HEK293 (cell line): ENCODE data around the gene HMGN4.

Source experiments
- CTCF ChIA-PET: fragments of 350-600 bp; formaldehyde crosslinking; extraction: SDS; loops from one replicate; lab custom pipeline; 2021; ENCODE audit warnings: antibody characterized with exemption; lab: Yijun Ruan, JAX
- POLR2A ChIA-PET: fragments of 300-600 bp; formaldehyde crosslinking; extraction: SDS; loops from one replicate; lab custom pipeline; 2020; ENCODE audit warnings: antibody characterized with exemption, inconsistent platforms; lab: Yijun Ruan, JAX
- H3K27ac ChIP-seq: fragments of 200-500 bp; sonication (Bioruptor generic); 2 replicates; pipeline ENCODE4 v1.5.1; 2014; ENCODE audit warnings: low read depth, low read length, control low read depth, inconsistent platforms; ENCODE audit errors: extremely low read depth
- H3K36me3 ChIP-seq, 2 experiments: fragments of 200-500 bp in 1 of 2; sonication (Bioruptor generic) in 1 of 2; 1 replicate in 1 of 2; 2 replicates in 1 of 2; pipeline ENCODE4 v1.5.1; 2014 to 2017; ENCODE audit warnings: inconsistent platforms in 2 of 2, low read length in 2 of 2; ENCODE audit not compliant: control insufficient read depth in 2 of 2, insufficient read depth in 1 of 2
- H3K4me1 ChIP-seq: fragments of 200-500 bp; sonication (Bioruptor generic); 2 replicates; pipeline ENCODE4 v1.5.1; 2014; ENCODE audit warnings: mild to moderate bottlenecking, low read length, inconsistent platforms; ENCODE audit not compliant: control insufficient read depth, insufficient read depth
- H3K4me3 ChIP-seq: 2 replicates; pipeline ENCODE4 v1.5.1; 2011; ENCODE audit warnings: low read depth, mild to moderate bottlenecking, control low read depth, low read length, moderate library complexity
- H3K9me3 ChIP-seq: fragments of 200-500 bp; sonication (Bioruptor generic); 2 replicates; pipeline ENCODE4 v1.5.1; 2014; ENCODE audit warnings: low read depth, low read length, inconsistent platforms; ENCODE audit not compliant: control insufficient read depth, insufficient read depth
- BCL11B ChIP-seq: fragments of 450-650 bp; formaldehyde crosslinking; IDR thresholded peaks from 2 replicates; pipeline ENCODE4 v1.5.1; 2016; ENCODE audit warnings: low read depth, missing biosample characterization, missing genetic modification characterization
- INSM2 ChIP-seq: fragments of 450-650 bp; formaldehyde crosslinking; IDR thresholded peaks from 2 replicates; pipeline ENCODE4 v1.5.1; 2016; ENCODE audit warnings: missing biosample characterization, missing genetic modification characterization
- KLF17 ChIP-seq: fragments of 450-650 bp; formaldehyde crosslinking; IDR thresholded peaks from 2 replicates; pipeline ENCODE4 v1.5.1; 2016; ENCODE audit warnings: missing biosample characterization, missing genetic modification characterization
- PRDM4 ChIP-seq: fragments of 450-650 bp; formaldehyde crosslinking; IDR thresholded peaks from 2 replicates; pipeline ENCODE4 v1.5.1; 2017; ENCODE audit warnings: missing biosample characterization, missing genetic modification characterization
- PRDM6 ChIP-seq: fragments of 450-650 bp; formaldehyde crosslinking; IDR thresholded peaks from 2 replicates; pipeline ENCODE4 v1.5.1; 2017; ENCODE audit warnings: missing biosample characterization, missing genetic modification characterization
- SCRT2 ChIP-seq: fragments of 450-650 bp; formaldehyde crosslinking; IDR thresholded peaks from 2 replicates; pipeline ENCODE4 v1.5.1; 2016; ENCODE audit warnings: missing biosample characterization, missing genetic modification characterization
- SETDB1 ChIP-seq: IDR thresholded peaks from one replicate; pipeline ENCODE4 v1.6.1; 2017; ENCODE audit warnings: mild to moderate bottlenecking, low read length, moderate library complexity, mixed read lengths; ENCODE audit not compliant: insufficient read length
- SP7 ChIP-seq: fragments of 450-650 bp; formaldehyde crosslinking; IDR thresholded peaks from 2 replicates; pipeline ENCODE4 v1.5.1; 2016; ENCODE audit warnings: missing biosample characterization, missing genetic modification characterization
- YY1 ChIP-seq: fragments of 450-650 bp; formaldehyde crosslinking; IDR thresholded peaks from 2 replicates; pipeline ENCODE4 v1.5.1; 2018; ENCODE audit warnings: missing biosample characterization, missing genetic modification characterization
- ZNF112 ChIP-seq: fragments of 450-650 bp; formaldehyde crosslinking; IDR thresholded peaks from 2 replicates; pipeline ENCODE4 v1.5.0; 2017; ENCODE audit warnings: missing biosample characterization, missing genetic modification characterization
- ZNF133 ChIP-seq: fragments of 450-650 bp; formaldehyde crosslinking; IDR thresholded peaks from 2 replicates; pipeline ENCODE4 v1.5.1; 2016; ENCODE audit warnings: missing biosample characterization, missing genetic modification characterization
- ZNF157 ChIP-seq: fragments of 450-650 bp; formaldehyde crosslinking; IDR thresholded peaks from 2 replicates; pipeline ENCODE4 v1.5.1; 2016; ENCODE audit warnings: missing biosample characterization, missing genetic modification characterization
- ZNF324 ChIP-seq: fragments of 450-650 bp; formaldehyde crosslinking; IDR thresholded peaks from 2 replicates; pipeline ENCODE4 v1.5.1; 2016; ENCODE audit warnings: missing biosample characterization, missing genetic modification characterization
- ZNF391 ChIP-seq: fragments of 450-650 bp; formaldehyde crosslinking; IDR thresholded peaks from 2 replicates; pipeline ENCODE4 v1.5.1; 2016; ENCODE audit warnings: low read depth, missing biosample characterization, missing genetic modification characterization, borderline replicate concordance
- ZNF501 ChIP-seq: fragments of 450-650 bp; formaldehyde crosslinking; IDR thresholded peaks from 2 replicates; pipeline ENCODE4 v1.5.1; 2016; ENCODE audit warnings: missing biosample characterization, missing genetic modification characterization
- ZNF518A ChIP-seq: fragments of 450-650 bp; formaldehyde crosslinking; conservative IDR thresholded peaks from 2 replicates; pipeline ENCODE4 v1.5.1; 2016; ENCODE audit warnings: low read depth, missing biosample characterization, missing genetic modification characterization
- ZNF580 ChIP-seq: fragments of 450-650 bp; formaldehyde crosslinking; IDR thresholded peaks from 2 replicates; pipeline ENCODE4 v1.5.1; 2016; ENCODE audit warnings: missing biosample characterization, missing genetic modification characterization
- ZNF639 ChIP-seq: fragments of 450-650 bp; formaldehyde crosslinking; IDR thresholded peaks from 2 replicates; pipeline ENCODE4 v1.5.1; 2016; ENCODE audit warnings: missing biosample characterization, missing genetic modification characterization
- ZNF654 ChIP-seq: fragments of 450-650 bp; formaldehyde crosslinking; IDR thresholded peaks from 2 replicates; pipeline ENCODE4 v1.5.1; 2016; ENCODE audit warnings: low read depth, missing biosample characterization, missing genetic modification characterization
- ZNF830 ChIP-seq: fragments of 450-650 bp; IDR thresholded peaks from 2 replicates; pipeline ENCODE4 v1.5.0; 2018; ENCODE audit warnings: missing biosample characterization, missing genetic modification characterization, low read depth, mild to moderate bottlenecking, moderate library complexity
- ZXDB ChIP-seq: fragments of 450-650 bp; formaldehyde crosslinking; IDR thresholded peaks from 2 replicates; pipeline ENCODE4 v1.5.1; 2016; ENCODE audit warnings: missing biosample characterization, missing genetic modification characterization

Gene HMGN4

GRCh38 chr6:26594730-26595632, 56.8 kb downstream of the HMGN4 start:
- no peak overlapping the region; the same call in 1 of the 2 replicates for H3K4me3 ChIP-seq
- peaks cover 4% of the 10 kb centered on the region; the same call in 1 of the 2 replicates for H3K4me1 ChIP-seq
- CTCF ChIA-PET = interaction anchor here (0.6 to 6.0 kb wide), 41 partner anchors 9 to 1546 kb away, joined by 3 to 152 read pairs (median 4); a partner anchor contains a TSS
- H3K9me3 ChIP-seq = no peaks in the 10 kb centered on the region
- POLR2A ChIA-PET = interaction anchor here (0.5 to 2.5 kb wide), 20 partner anchors 18 to 614 kb away, joined by 3 to 25 read pairs (median 4); partner anchors contain the start of gene HMGN4
- peak overlapping the region; percentile 48 for H3K27ac ChIP-seq
- H3K36me3 ChIP-seq = peaks cover 4 to 22% of the 10 kb centered on the region in 2 experiments; a peak in 2 of 3 replicates
- TF ChIP-seq SCRT2 (tag by site-specific recombination) = no peak
- TF ChIP-seq YY1 (tag by site-specific recombination) = 0 out of 2 replicates have a peak, but pooled peaks have one; percentile 40
- TF ChIP-seq ZNF391 (tag by site-specific recombination) = 0 out of 2 replicates have a peak, but pooled peaks have one; percentile 30
- TF ChIP-seq PRDM6 = no peak
- TF ChIP-seq ZNF518A (tag by site-specific recombination) = no peak
- peak; percentile 61; the same call in 1 of the 2 replicates for TF ChIP-seq SP7 (tag by site-specific recombination)
- TF ChIP-seq BCL11B = peak; percentile 68
- TF ChIP-seq ZNF324 (tag by site-specific recombination) = peak; percentile 62; the same call in 1 of the 2 replicates
- TF ChIP-seq ZNF112 (tag by site-specific recombination) = no peak
- TF ChIP-seq ZNF830 (tag by site-specific recombination) = no peak
- peak; percentile 25; the same call in 1 of the 2 replicates for TF ChIP-seq INSM2 (tag by site-specific recombination)
- peak; percentile 38; the same call in 1 of the 2 replicates for TF ChIP-seq ZNF501
- TF ChIP-seq ZNF639 = peak; percentile 21; the same call in 1 of the 2 replicates
- TF ChIP-seq ZNF580 (tag by site-specific recombination) = peak; percentile 87
- peak; percentile 60 for TF ChIP-seq ZXDB
- no peak for TF ChIP-seq SETDB1
- peak; percentile 35 for TF ChIP-seq KLF17
- TF ChIP-seq ZNF133 (tag by site-specific recombination) = no peak
- no peak for TF ChIP-seq ZNF157 (tag by site-specific recombination)
- TF ChIP-seq PRDM4 (tag by site-specific recombination) = no peak
- peak; percentile 14; the same call in 1 of the 2 replicates for TF ChIP-seq ZNF654 (tag by site-specific recombination)
